PC-9 (cell line): Measurements from ENCODE around the gene CYBC1. TPM values are rescaled to one million over a fixed set of nuclear protein-coding genes. Genes with fewer than 3 reads are reported as not detected.

Experiments used
- BruUV-seq: library from RNA; stranded (reverse); fragments of 400-500 nt; replicated peaks from 2 replicates; lab custom pipeline; 2021; lab: Mats Ljungman, UMichigan
- CTCF ChIA-PET: fragments of 300-600 bp; sonication (Branson Sonifier 250); formaldehyde crosslinking; loops from one replicate; lab custom pipeline; 2022; ENCODE audit warnings: antibody characterized with exemption; lab: Charles Lee
- POLR2A ChIA-PET: fragments of 300-600 bp; sonication (Branson Sonifier 250); formaldehyde crosslinking; loops from one replicate; lab custom pipeline; 2022; ENCODE audit warnings: antibody characterized with exemption; ENCODE audit not compliant: unreplicated experiment; lab: Charles Lee
- DNase-seq, 2 experiments: peaks; one replicate each; pipeline versions ENCODE4 v3.0.0 to v3.0.0-alpha.2; 2015 to 2022; ENCODE audit warnings: mixed read lengths in 1 of 2
- H2AFZ ChIP-seq: fragments of 200-600 bp; sonication (generic); 2 replicates; pipeline ENCODE4 v1.8.1; 2017; ENCODE audit warnings: antibody characterized with exemption
- H3F3A ChIP-seq: fragments of 200-600 bp; sonication (generic); 2 replicates; pipeline ENCODE4 v1.8.1; 2017; ENCODE audit warnings: antibody characterized with exemption, mild to moderate bottlenecking, low read depth; ENCODE audit not compliant: insufficient read depth
- H3K27ac ChIP-seq: fragments of 200-600 bp; sonication (generic); 2 replicates; pipeline ENCODE4 v1.6.1; 2016; ENCODE audit warnings: mixed run types
- H3K27me3 ChIP-seq: fragments of 200-600 bp; sonication (generic); 2 replicates; pipeline ENCODE4 v1.6.1; 2016; ENCODE audit warnings: low read depth, mixed run types; ENCODE audit not compliant: insufficient read depth
- H3K36me3 ChIP-seq: fragments of 200-600 bp; sonication (generic); 2 replicates; pipeline ENCODE4 v1.6.1; 2016; ENCODE audit warnings: low read depth, mixed run types
- H3K4me1 ChIP-seq: fragments of 200-600 bp; sonication (generic); replicated peaks from 2 replicates; pipeline ENCODE4 v1.6.1; 2016; ENCODE audit warnings: mixed run types; ENCODE audit not compliant: insufficient read depth
- H3K4me2 ChIP-seq: fragments of 200-600 bp; sonication (generic); 2 replicates; pipeline ENCODE4 v1.6.1; 2017; ENCODE audit warnings: mixed run types
- H3K4me3 ChIP-seq: fragments of 200-600 bp; sonication (generic); 2 replicates; pipeline ENCODE4 v1.6.1; 2016; ENCODE audit warnings: mixed run types
- H3K79me2 ChIP-seq: fragments of 200-600 bp; sonication (generic); 2 replicates; pipeline ENCODE4 v1.6.1; 2017; ENCODE audit warnings: low read depth, mixed run types
- H3K9me2 ChIP-seq: fragments of 200-600 bp; sonication (generic); 2 replicates; pipeline ENCODE4 v1.8.1; 2017; ENCODE audit warnings: mild to moderate bottlenecking; ENCODE audit not compliant: insufficient read depth
- H3K9me3 ChIP-seq: fragments of 200-600 bp; sonication (generic); 2 replicates; pipeline ENCODE4 v1.8.1; 2016; ENCODE audit warnings: low read depth; ENCODE audit not compliant: insufficient read depth
- H4K20me1 ChIP-seq: fragments of 200-600 bp; sonication (generic); 2 replicates; pipeline ENCODE4 v1.8.1; 2017; ENCODE audit not compliant: insufficient read depth
- EZH2 ChIP-seq: fragments of 200-600 bp; sonication (generic); IDR thresholded peaks from 2 replicates; pipeline ENCODE4 v1.8.0; 2017; ENCODE audit warnings: antibody characterized with exemption, low read depth
- intact Hi-C: fragments of 100-400 bp; cut with micrococcal nuclease; formaldehyde crosslinking; loops from one replicate; pipeline ENCODE4 v1.10.0; 2022; ENCODE audit not compliant: unreplicated experiment
- total RNA-seq: library from RNA; stranded (reverse); gene quantifications from 2 replicates; pipeline ENCODE4 v1.2.3, GENCODE V29; 2021
- TF ChIP-seq, protein P1 (sequence below): fragments of 200-600 bp; sonication (generic); conservative IDR thresholded peaks from 2 replicates; pipeline ENCODE4 v1.6.1; 2017; ENCODE audit warnings: mixed run types, antibody characterized with exemption, mild to moderate bottlenecking, moderate library complexity

Gene CYBC1
- total RNA-seq, 1 experiment from 2014 or later: 78.4 TPM

DNA sequence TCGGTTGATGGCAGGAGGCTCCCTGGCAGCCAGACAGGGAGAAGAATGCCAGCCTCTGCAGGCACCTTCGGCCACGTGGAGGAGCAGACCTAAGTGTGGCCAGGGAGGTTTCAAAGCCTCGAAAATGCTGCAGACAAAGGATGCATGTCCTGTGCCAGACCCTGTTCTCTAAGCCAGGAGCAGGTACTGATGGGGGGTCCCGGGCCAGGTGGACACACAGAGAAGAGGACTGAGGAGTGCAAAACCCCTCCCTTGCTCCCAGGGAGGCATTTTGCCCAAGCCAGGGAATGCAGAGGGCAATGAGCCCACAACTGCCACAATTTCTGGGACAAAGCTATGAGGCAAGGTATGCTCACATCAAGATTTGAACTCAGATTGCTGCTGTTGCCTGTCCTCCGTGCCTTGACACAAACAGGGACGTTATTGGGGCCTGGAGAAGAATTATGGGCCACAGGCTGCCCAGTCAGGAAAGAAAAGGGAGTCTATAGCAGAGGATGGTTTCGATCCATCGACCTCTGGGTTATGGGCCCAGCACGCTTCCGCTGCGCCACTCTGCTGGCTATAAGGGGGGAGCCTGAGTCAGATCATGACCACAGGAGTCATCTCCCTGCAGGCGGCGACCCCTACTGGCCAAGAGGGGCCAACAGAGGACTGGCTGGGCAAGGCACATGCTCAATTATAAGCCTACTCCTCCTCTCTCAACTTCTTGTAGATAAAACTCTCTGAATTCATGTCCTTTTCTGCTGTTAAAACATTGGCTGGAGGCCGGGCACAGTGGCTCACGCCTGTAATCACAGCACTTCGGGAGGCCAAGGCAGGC lies 43.9 kb upstream of the CYBC1 start:
- Histone ChIP-seq H3K27ac (peak overlapping the region; percentile 43), H3K4me3 (no peak overlapping the region), H3K9me3 (no peaks in the 10 kb centered on the region), H3K79me2 (no peaks in the 10 kb centered on the region), H4K20me1 (no peaks in the 10 kb centered on the region), H3K9me2 (no peaks in the 10 kb centered on the region), H3K36me3 (no peaks in the 10 kb centered on the region), H3K4me1 (peaks cover 13% of the 10 kb centered on the region), H3F3A (peaks cover 26% of the 10 kb centered on the region), H3K4me2 (peak overlapping the region; percentile 40), H2AFZ (no peak overlapping the region), H3K27me3 (no peaks in the 10 kb centered on the region)
- TF ChIP-seq, protein P1, sequence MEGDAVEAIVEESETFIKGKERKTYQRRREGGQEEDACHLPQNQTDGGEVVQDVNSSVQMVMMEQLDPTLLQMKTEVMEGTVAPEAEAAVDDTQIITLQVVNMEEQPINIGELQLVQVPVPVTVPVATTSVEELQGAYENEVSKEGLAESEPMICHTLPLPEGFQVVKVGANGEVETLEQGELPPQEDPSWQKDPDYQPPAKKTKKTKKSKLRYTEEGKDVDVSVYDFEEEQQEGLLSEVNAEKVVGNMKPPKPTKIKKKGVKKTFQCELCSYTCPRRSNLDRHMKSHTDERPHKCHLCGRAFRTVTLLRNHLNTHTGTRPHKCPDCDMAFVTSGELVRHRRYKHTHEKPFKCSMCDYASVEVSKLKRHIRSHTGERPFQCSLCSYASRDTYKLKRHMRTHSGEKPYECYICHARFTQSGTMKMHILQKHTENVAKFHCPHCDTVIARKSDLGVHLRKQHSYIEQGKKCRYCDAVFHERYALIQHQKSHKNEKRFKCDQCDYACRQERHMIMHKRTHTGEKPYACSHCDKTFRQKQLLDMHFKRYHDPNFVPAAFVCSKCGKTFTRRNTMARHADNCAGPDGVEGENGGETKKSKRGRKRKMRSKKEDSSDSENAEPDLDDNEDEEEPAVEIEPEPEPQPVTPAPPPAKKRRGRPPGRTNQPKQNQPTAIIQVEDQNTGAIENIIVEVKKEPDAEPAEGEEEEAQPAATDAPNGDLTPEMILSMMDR: peak; percentile 79
- no peak for TF ChIP-seq EZH2
- DNase-seq: peak; percentile 84 to 90
- intact Hi-C loops: loop anchor here (1.0 to 10.0 kb wide), 6 partner anchors 26 to 260 kb away; partner anchors contain the start of genes NARF and TEX19
- CTCF ChIA-PET: interaction anchor here (0.6 to 0.7 kb wide), 2 partner anchors 52 to 403 kb away, joined by 6 to 7 read pairs; no protein-coding TSS in a partner anchor
- POLR2A ChIA-PET: no interaction called here
- TSS peak; percentile 100 for BruUV-seq

DNA sequence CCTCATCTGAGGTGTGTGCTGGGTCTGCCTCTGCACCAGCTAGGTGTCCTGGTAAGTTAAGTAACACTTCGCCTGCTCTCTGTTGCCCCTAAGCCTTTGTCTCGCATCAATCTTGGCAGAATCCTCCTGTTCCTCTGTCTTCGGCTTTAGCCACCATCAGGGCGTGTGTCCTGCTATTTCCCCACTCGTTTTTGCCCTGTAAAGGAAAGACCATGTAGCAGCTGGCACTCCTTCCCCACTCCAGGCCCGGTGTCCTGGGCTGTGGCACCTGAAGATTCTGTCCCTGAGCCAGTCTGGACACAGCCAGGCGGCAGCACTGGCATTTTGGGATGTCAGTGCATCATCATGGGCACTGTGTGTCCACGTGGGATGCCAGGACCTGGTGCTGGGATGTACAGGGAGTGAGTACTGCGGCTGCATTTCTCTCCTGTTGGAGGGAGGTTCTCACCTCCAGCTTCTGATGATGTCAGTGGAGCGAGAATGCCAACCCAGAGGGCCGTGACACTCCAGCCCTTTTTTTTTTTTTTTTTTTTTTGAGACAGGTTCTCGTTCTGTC lies 42.8 kb upstream of the CYBC1 start:
- no peaks in the 10 kb centered on the region for H3K9me2 ChIP-seq
- peaks cover 13% of the 10 kb centered on the region for H3K4me1 ChIP-seq
- H3K27ac ChIP-seq: no peak overlapping the region
- H3K4me3 ChIP-seq: no peak overlapping the region
- H4K20me1 ChIP-seq: no peaks in the 10 kb centered on the region
- no peaks in the 10 kb centered on the region for H3K27me3 ChIP-seq
- H3K79me2 ChIP-seq: no peaks in the 10 kb centered on the region
- CTCF ChIA-PET: no interaction called here
- DNase-seq: peak; percentile 25 to 63
- H2AFZ ChIP-seq: no peak overlapping the region
- H3K9me3 ChIP-seq: no peaks in the 10 kb centered on the region
- POLR2A ChIA-PET: no interaction called here
- H3K4me2 ChIP-seq: no peak overlapping the region; the same call in 1 of the 2 replicates
- TSS peak; percentile 96 for BruUV-seq
- H3F3A ChIP-seq: peaks cover 26% of the 10 kb centered on the region
- H3K36me3 ChIP-seq: no peaks in the 10 kb centered on the region
- TF ChIP-seq, protein P1: no peak
- no peak for TF ChIP-seq EZH2
- intact Hi-C loops: loop anchor here (5.0 to 10.0 kb wide), 3 partner anchors 59 to 259 kb away; partner anchors contain the start of gene TEX19

DNA sequence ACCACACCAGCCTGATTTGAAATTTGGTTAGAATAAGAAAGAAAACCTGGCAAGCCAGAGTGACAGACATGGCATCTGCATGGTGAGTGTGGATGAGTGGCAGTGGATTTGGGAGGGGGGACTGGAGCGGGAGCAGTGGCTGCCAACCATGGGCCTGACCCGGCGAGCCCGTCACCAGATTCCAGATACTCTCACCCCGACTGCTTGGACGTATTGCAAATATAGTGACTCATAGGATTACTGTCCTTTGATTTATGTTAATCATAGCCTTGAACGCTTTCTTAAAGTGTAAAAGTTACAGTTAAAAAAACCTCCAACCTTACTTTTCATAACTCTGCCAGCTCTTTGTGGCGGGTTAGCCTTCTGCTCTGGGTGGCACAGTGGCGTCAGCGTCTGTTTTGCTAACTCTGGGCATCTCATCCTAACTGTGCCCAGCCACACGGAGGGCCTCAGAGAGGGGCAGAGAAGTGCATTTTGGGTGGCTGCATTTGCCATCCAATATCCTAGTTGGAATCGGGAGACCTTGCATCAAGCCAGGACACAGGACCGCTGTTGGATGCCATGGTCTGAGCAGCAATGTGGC lies 42.2 kb upstream of the CYBC1 start:
- Histone ChIP-seq H3K9me3 (no peaks in the 10 kb centered on the region), H3K27me3 (no peaks in the 10 kb centered on the region), H3K79me2 (no peaks in the 10 kb centered on the region), H3F3A (peaks cover 26% of the 10 kb centered on the region), H4K20me1 (no peaks in the 10 kb centered on the region), H3K4me2 (peak overlapping the region; percentile 34), H3K27ac (peak overlapping the region; percentile 37; the same call in 1 of the 2 replicates), H3K36me3 (no peaks in the 10 kb centered on the region), H2AFZ (no peak overlapping the region), H3K4me1 (peaks cover 13% of the 10 kb centered on the region), H3K9me2 (no peaks in the 10 kb centered on the region), H3K4me3 (no peak overlapping the region)
- CTCF ChIA-PET: interaction anchor here (1.0 kb wide), 1 partner anchor 462 kb away, joined by 3 read pairs; no protein-coding TSS in a partner anchor
- POLR2A ChIA-PET: interaction anchor here (0.7 kb wide), 1 partner anchor 34 kb away, joined by 33 read pairs; no protein-coding TSS in a partner anchor
- no TSS peak for BruUV-seq
- peak; percentile 46 to 62 for DNase-seq
- TF ChIP-seq, protein P1: no peak
- no peak for TF ChIP-seq EZH2
- intact Hi-C loops: loop anchor here (5.0 to 10.0 kb wide), 3 partner anchors 60 to 258 kb away; partner anchors contain the start of gene TEX19
